ENCODE data around the gene RPL7A. TPM values are rescaled to one million over a fixed set of nuclear protein-coding genes. Genes with fewer than 3 reads are reported as not detected.
"Not testable (repeated sequence)": the region's sequence is repeated elsewhere in the genome, so short reads cannot be mapped to it uniquely, and the experiment has no call there.

Gene RPL7A
- total and polyA plus RNA-seq, 4 donors: 1,304 to 3,584 (median 2,046) TPM

DNA sequence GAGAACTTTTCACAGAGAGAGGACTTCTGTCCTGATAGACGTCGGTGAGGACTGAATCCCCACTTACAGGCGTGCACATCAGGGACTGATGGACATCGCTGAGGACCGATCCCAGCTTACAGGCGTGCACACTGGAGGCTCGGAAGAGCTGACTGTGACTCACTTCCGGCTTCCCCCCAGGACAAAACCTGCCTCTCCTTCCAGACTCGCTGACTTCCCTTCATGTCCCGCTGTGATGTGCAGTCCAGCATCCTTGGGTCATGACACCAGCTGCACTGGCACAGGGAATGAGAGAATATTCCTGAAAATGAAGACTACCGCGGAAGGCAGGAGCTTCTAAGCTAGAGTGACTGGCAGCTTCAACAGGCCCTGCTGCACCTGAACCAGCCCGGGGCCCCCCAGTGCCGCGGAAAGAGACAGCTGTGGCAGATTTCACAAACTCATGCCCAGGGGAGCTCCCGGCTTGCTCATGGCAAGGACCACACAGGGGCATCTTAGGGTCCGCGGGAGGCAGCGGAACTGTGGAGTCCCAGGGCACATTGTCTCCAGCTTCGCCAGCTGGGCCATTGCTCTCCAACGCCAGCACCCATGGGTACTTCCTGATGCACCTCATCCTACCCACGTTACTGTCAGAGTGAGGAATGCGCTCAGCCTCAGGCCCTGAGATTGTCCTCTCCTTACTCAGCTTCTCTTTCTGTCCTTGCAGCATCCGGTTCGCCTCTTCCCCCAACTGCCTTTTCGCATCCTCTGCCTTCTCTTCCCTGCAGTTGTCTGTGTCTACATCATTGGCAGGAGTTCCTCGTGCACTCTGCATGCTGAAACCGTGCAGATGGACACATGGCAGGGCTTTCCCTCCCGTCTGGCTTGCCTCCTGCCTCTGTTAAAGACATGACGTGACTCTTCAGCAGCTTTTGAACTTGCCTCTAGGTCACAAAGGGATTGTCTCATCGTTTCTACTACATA is 41.5 kb upstream of the RPL7A start:
- H3K36me3 ChIP-seq (ENCODE audit: control insufficient read depth in 1 of 2, insufficient read depth in 2 of 2, low read length in 1 of 2): no peaks in the 10 kb centered on the region
- H3K9me3 ChIP-seq (ENCODE audit: control insufficient read depth, low read length): peaks cover 2% of the 10 kb centered on the region
- H3K27ac ChIP-seq (ENCODE audit: low read depth in 1 of 2, low read length in 2 of 2): no peak overlapping the region
- intact Hi-C loops (cut with DNase I): no loop called here
- H3K4me3 ChIP-seq (ENCODE audit: low read length in 2 of 2): no peak overlapping the region
- H3K27me3 ChIP-seq (ENCODE audit: control insufficient read depth in 1 of 2, insufficient read depth in 2 of 2, low read length in 1 of 2): no peaks in the 10 kb centered on the region
- DNase-seq: no peak
- no peak for ATAC-seq (ENCODE audit: low FRiP score)
- 74% methylated on average over 31 of the region's 31 CpGs for WGBS, 2 donors
- no peaks in the 10 kb centered on the region for H3K4me1 ChIP-seq (ENCODE audit: control insufficient read depth in 1 of 2, insufficient read depth in 2 of 2, low read length in 2 of 2)

DNA sequence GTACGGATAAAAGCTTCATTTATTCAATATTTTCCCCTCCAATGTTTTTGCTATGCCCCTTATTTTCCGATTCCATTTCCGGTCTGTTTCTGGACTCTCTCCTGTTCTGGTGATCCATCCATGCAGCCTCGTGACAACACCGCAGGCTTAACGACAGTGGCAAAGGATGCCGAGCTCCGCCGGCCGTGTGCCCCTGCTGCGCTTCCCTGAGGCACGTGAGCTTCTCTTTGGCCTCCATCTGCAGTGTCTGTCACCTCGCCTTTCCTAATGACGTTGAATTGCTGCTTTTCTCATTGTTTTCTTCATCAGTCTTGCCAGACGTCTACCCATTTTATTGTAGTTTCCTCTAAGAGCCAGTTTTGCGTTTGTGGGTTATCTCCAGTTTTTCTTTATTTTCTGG is 40.7 kb upstream of the RPL7A start:
- no peak for ATAC-seq (ENCODE audit: low FRiP score)
- WGBS, 2 donors: 66 to 71% methylated on average over 16 of the region's 16 CpGs
- no peaks in the 10 kb centered on the region for H3K4me1 ChIP-seq (ENCODE audit: control insufficient read depth in 1 of 2, insufficient read depth in 2 of 2, low read length in 2 of 2)

DNA sequence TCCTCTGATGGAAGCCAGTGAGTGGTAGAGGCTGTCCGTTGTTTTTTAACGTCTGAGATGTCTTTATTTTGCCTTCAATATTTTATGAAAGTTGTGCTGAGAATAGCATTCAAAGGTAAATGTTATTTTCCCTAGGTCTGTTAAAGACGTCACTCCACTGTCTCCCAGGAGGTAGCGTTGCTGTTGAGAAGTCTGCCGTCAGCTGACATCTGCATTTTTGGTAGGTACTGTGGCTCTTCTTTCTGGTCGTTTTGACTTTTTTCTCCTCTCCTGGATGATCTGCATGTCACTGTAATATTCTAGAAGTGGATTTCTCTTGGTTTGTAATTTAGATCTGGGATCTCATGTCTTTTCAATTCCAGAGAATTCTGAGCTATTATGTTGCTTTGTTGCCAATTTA is 38.4 kb upstream of the RPL7A start:
- Histone ChIP-seq H3K36me3 (ENCODE audit: control insufficient read depth in 1 of 2, insufficient read depth in 2 of 2, low read length in 1 of 2) (no peaks in the 10 kb centered on the region), H3K9me3 (ENCODE audit: control insufficient read depth, low read length) (peaks cover 2% of the 10 kb centered on the region), H3K4me1 (ENCODE audit: control insufficient read depth in 1 of 2, insufficient read depth in 2 of 2, low read length in 2 of 2) (no peaks in the 10 kb centered on the region), H3K4me3 (ENCODE audit: low read length in 2 of 2) (no peak overlapping the region), H3K27me3 (ENCODE audit: control insufficient read depth in 1 of 2, insufficient read depth in 2 of 2, low read length in 1 of 2) (no peaks in the 10 kb centered on the region), H3K27ac (ENCODE audit: low read depth in 1 of 2, low read length in 2 of 2) (no peak overlapping the region)
- intact Hi-C loops (cut with DNase I): no loop called here
- ATAC-seq (ENCODE audit: low FRiP score) (no peak), DNase-seq (no peak)
- WGBS, 2 donors: 82 to 83% methylated on average over 6 of the region's 6 CpGs

More for the DNA sequence above, 40.7 kb upstream of the RPL7A start:
- intact Hi-C loops (cut with DNase I): no loop called here
- Histone ChIP-seq H3K36me3 (ENCODE audit: control insufficient read depth in 1 of 2, insufficient read depth in 2 of 2, low read length in 1 of 2) (no peaks in the 10 kb centered on the region), H3K9me3 (ENCODE audit: control insufficient read depth, low read length) (peaks cover 2% of the 10 kb centered on the region), H3K27me3 (ENCODE audit: control insufficient read depth in 1 of 2, insufficient read depth in 2 of 2, low read length in 1 of 2) (no peaks in the 10 kb centered on the region), H3K27ac (ENCODE audit: low read depth in 1 of 2, low read length in 2 of 2) (no peak overlapping the region), H3K4me3 (ENCODE audit: low read length in 2 of 2) (no peak overlapping the region)
- no peak for DNase-seq

DNA sequence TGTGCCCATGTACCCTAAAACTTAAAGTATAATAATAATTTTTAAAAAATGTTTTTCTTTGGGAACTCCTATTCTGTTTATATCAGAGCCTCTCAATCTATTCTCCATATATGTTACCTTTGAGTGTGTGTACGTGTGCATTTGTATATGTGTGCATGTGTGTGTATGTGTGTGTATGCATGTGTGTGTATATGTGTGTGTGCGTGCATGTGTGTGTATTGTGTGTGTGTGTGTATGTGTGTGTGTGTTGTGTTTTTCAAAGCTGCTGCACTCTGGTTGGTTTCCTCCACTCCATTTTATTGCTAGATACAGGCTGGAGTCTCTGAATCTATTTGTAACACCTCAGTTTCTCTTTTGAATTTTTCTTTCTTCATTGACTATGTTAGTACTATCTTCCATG is 32.0 kb upstream of the RPL7A start:
- ATAC-seq (ENCODE audit: low FRiP score): no peak
- intact Hi-C loops (cut with DNase I): no loop called here
- Histone ChIP-seq H3K9me3 (ENCODE audit: control insufficient read depth, low read length) (no peaks in the 10 kb centered on the region), H3K36me3 (ENCODE audit: control insufficient read depth in 1 of 2, insufficient read depth in 2 of 2, low read length in 1 of 2) (no peaks in the 10 kb centered on the region), H3K4me1 (ENCODE audit: control insufficient read depth in 1 of 2, insufficient read depth in 2 of 2, low read length in 2 of 2) (no peaks in the 10 kb centered on the region), H3K27ac (ENCODE audit: low read depth in 1 of 2, low read length in 2 of 2) (no peak overlapping the region), H3K4me3 (ENCODE audit: low read length in 2 of 2) (no peak overlapping the region), H3K27me3 (ENCODE audit: control insufficient read depth in 1 of 2, insufficient read depth in 2 of 2, low read length in 1 of 2) (no peaks in the 10 kb centered on the region)
- 64 to 82% methylated on average over 2 of the region's 2 CpGs for WGBS, 2 donors
- no peak for DNase-seq

DNA sequence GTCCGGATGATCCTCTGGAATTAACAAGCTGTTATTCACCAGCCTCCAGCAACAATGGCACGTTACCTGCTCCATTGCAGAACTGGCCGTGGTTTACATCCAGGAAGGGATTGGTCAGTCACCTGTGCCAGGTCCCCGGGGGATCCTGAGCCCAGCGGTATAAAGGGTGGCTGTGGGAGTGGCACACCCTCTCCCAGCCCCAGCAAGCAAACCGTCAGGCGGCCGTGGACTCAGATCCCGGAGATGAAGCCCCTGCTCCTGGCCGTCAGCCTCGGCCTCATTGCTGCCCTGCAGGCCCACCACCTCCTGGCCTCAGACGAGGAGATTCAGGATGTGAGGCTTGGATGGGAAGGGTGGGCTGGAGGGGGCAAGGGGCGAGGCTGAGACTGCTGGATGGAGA is 30.5 kb upstream of the RPL7A start:
- not testable (repeated sequence) for H3K9me3 ChIP-seq (ENCODE audit: control insufficient read depth, low read length); DNase-seq

DNA sequence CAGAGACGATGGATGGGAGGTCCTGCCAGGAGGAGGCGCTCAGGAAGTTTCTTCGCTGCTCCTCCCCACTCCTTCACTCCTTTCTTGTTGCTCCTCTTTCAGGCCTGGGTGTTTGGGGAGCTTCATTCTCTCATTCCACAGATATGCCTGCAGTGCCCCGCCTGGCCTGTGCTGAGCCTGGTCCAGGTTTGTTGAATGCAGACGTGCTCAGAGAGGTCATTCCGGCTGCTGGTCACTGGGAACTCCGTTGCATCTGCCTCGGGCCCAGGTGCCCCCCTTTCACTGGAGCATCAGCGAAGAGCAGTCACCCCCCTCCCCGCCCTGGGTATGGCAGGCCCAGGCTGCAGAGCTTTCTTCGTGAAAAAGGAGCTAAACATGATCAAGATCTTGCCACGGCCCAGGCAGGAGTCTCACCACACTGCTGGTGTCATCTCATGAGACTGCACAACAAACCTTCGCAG is 27.6 kb upstream of the RPL7A start:
- intact Hi-C loops (cut with DNase I): no loop called here
- Histone ChIP-seq H3K4me1 (ENCODE audit: control insufficient read depth in 1 of 2, insufficient read depth in 2 of 2, low read length in 2 of 2) (no peaks in the 10 kb centered on the region), H3K27ac (ENCODE audit: low read depth in 1 of 2, low read length in 2 of 2) (no peak overlapping the region), H3K36me3 (ENCODE audit: control insufficient read depth in 1 of 2, insufficient read depth in 2 of 2, low read length in 1 of 2) (no peaks in the 10 kb centered on the region), H3K4me3 (ENCODE audit: low read length in 2 of 2) (no peak overlapping the region), H3K9me3 (ENCODE audit: control insufficient read depth, low read length) (no peaks in the 10 kb centered on the region), H3K27me3 (ENCODE audit: control insufficient read depth in 1 of 2, insufficient read depth in 2 of 2, low read length in 1 of 2) (no peaks in the 10 kb centered on the region)
- ATAC-seq (ENCODE audit: low FRiP score): no peak
- peak in 1 of 2 donors; percentile 18 for DNase-seq
- WGBS, 2 donors: 77 to 80% methylated on average over 13 of the region's 13 CpGs

More for the DNA sequence above, 30.5 kb upstream of the RPL7A start:
- H3K36me3 ChIP-seq (ENCODE audit: control insufficient read depth in 1 of 2, insufficient read depth in 2 of 2, low read length in 1 of 2); H3K4me1 ChIP-seq (ENCODE audit: control insufficient read depth in 1 of 2, insufficient read depth in 2 of 2, low read length in 2 of 2); H3K27me3 ChIP-seq (ENCODE audit: control insufficient read depth in 1 of 2, insufficient read depth in 2 of 2, low read length in 1 of 2); ATAC-seq (ENCODE audit: low FRiP score); intact Hi-C loops (cut with DNase I); H3K27ac ChIP-seq (ENCODE audit: low read depth in 1 of 2, low read length in 2 of 2); H3K4me3 ChIP-seq (ENCODE audit: low read length in 2 of 2): not testable (repeated sequence)
- 72 to 79% methylated on average over 13 of the region's 13 CpGs for WGBS, 2 donors

DNA sequence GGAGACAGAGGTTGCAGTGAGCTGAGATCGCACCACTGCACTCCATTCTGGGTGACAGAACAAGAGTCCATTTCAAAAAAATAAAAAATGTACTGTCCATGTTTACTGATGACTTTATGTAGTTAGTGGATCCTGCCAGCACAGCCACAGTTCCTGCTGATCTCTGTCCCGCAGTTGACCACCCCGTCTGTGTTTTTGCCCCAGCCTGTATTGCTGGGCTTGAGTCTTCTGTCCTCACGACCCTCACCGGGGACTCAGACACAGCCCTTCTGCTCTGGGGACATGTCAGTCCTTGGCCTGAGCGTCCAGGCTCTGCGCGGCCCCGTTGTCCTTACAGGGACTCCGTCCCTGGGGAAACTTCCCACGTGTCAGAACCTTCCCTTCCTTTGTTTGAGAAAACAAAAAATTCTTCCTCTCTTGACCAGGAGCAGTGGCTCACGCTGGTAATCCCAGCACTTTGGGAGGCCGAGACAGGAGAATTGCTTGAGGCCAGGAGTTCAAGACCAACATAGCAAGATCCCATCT is 26.5 kb upstream of the RPL7A start:
- DNase-seq: no peak
- no peak overlapping the region for H3K4me3 ChIP-seq (ENCODE audit: low read length in 2 of 2)
- intact Hi-C loops (cut with DNase I): no loop called here

DNA sequence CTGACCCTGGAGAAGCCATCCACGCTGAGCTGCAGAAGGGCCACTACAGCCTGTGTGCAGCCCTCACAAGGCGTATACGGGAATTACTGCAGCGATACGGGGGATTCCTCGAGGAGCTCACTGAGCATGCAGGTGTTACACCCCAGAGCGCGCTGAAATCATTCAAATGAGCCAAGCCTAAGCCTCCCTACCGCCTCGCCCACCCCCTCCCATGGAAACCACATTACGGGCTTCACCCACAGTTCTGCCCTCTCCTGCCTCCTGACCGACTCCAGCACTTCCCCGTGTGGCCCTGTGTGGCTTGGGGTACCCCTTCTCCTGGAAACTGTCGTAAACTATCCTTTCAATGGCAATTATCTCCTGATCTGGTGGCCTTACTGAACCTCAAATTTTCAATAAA is 25.3 kb upstream of the RPL7A start:
- DNase-seq: no peak
- Histone ChIP-seq H3K27me3 (ENCODE audit: control insufficient read depth in 1 of 2, insufficient read depth in 2 of 2, low read length in 1 of 2) (no peaks in the 10 kb centered on the region), H3K27ac (ENCODE audit: low read depth in 1 of 2, low read length in 2 of 2) (no peak overlapping the region), H3K36me3 (ENCODE audit: control insufficient read depth in 1 of 2, insufficient read depth in 2 of 2, low read length in 1 of 2) (no peaks in the 10 kb centered on the region), H3K9me3 (ENCODE audit: control insufficient read depth, low read length) (no peaks in the 10 kb centered on the region), H3K4me3 (ENCODE audit: low read length in 2 of 2) (no peak overlapping the region), H3K4me1 (ENCODE audit: control insufficient read depth in 1 of 2, insufficient read depth in 2 of 2, low read length in 2 of 2) (no peaks in the 10 kb centered on the region)
- no peak for ATAC-seq (ENCODE audit: low FRiP score)
- intact Hi-C loops (cut with DNase I): no loop called here
- 83 to 85% methylated on average over 14 of the region's 14 CpGs for WGBS, 2 donors

More for the DNA sequence above, 26.5 kb upstream of the RPL7A start:
- WGBS, 2 donors: 77 to 79% methylated on average over 13 of the region's 13 CpGs
- no peaks in the 10 kb centered on the region for H3K27me3 ChIP-seq (ENCODE audit: control insufficient read depth in 1 of 2, insufficient read depth in 2 of 2, low read length in 1 of 2)
- no peaks in the 10 kb centered on the region for H3K9me3 ChIP-seq (ENCODE audit: control insufficient read depth, low read length)
- H3K27ac ChIP-seq (ENCODE audit: low read depth in 1 of 2, low read length in 2 of 2): no peak overlapping the region
- no peaks in the 10 kb centered on the region for H3K36me3 ChIP-seq (ENCODE audit: control insufficient read depth in 1 of 2, insufficient read depth in 2 of 2, low read length in 1 of 2)
- ATAC-seq (ENCODE audit: low FRiP score): no peak
- no peaks in the 10 kb centered on the region for H3K4me1 ChIP-seq (ENCODE audit: control insufficient read depth in 1 of 2, insufficient read depth in 2 of 2, low read length in 2 of 2)

DNA sequence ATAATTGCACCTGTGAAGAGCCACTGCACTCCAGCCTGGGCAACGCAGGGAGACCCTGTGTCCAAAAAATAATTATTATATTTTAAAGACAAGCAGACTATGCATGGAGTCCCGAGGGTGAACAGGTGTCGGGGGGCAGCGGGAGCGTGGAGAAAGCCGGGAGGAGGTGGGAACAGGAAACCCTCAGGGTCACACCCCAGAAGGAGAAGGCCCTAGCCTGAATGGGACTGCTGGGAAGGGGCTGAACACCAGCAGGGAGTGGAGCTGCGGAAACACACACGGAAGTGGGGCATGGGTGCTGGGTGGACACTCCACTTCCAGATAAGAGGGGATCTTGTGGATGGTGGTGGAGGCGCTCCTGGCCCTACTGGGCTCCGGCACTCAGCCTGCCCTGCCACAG is 24.8 kb upstream of the RPL7A start:
- H3K36me3 ChIP-seq (ENCODE audit: control insufficient read depth in 1 of 2, insufficient read depth in 2 of 2, low read length in 1 of 2): no peaks in the 10 kb centered on the region
- no peak overlapping the region for H3K4me3 ChIP-seq (ENCODE audit: low read length in 2 of 2)
- ATAC-seq (ENCODE audit: low FRiP score) (no peak), DNase-seq (no peak)
- 89% methylated on average over 10 of the region's 10 CpGs for WGBS, 2 donors
- H3K4me1 ChIP-seq (ENCODE audit: control insufficient read depth in 1 of 2, insufficient read depth in 2 of 2, low read length in 2 of 2): no peaks in the 10 kb centered on the region
- H3K9me3 ChIP-seq (ENCODE audit: control insufficient read depth, low read length): no peaks in the 10 kb centered on the region
- H3K27me3 ChIP-seq (ENCODE audit: control insufficient read depth in 1 of 2, insufficient read depth in 2 of 2, low read length in 1 of 2): no peaks in the 10 kb centered on the region
- H3K27ac ChIP-seq (ENCODE audit: low read depth in 1 of 2, low read length in 2 of 2): no peak overlapping the region
- intact Hi-C loops (cut with DNase I): no loop called here
